ENCODE data around the gene DNAH6.

Gene DNAH6

GRCh38 chr2:84782717-84783442, 266.6 kb downstream of the DNAH6 start:
- H3K4me3 ChIP-seq (ENCODE audit: low read depth, low read length): no peak overlapping the region
- TF ChIP-seq CTCF (conservative IDR thresholded peaks at IDR 0.05; ENCODE audit: low read depth, low read length): no peak
- no peak for DNase-seq (ENCODE audit: low read depth)

GRCh38 chr2:84785950-84786349, 269.7 kb downstream of the DNAH6 start:
- TF ChIP-seq CTCF (conservative IDR thresholded peaks at IDR 0.05; ENCODE audit: low read depth, low read length): no peak
- DNase-seq (ENCODE audit: low read depth): no peak
- H3K4me3 ChIP-seq (ENCODE audit: low read depth, low read length): no peak overlapping the region

GRCh38 chr2:84786601-84787000, 270.3 kb downstream of the DNAH6 start:
- no peak overlapping the region for H3K4me3 ChIP-seq (ENCODE audit: low read depth, low read length)
- no peak for TF ChIP-seq CTCF (conservative IDR thresholded peaks at IDR 0.05; ENCODE audit: low read depth, low read length)
- no peak for DNase-seq (ENCODE audit: low read depth)

- no peak overlapping the region for H3K4me3 ChIP-seq (ENCODE audit: low read depth, low read length)
- no peak for TF ChIP-seq CTCF (conservative IDR thresholded peaks at IDR 0.05; ENCODE audit: low read depth, low read length)
Measured at GRCh38 chr2:84788027-84788426, 271.7 kb downstream of the DNAH6 start.

GRCh38 chr2:84788498-84788897, 272.2 kb downstream of the DNAH6 start:
- DNase-seq (ENCODE audit: low read depth): no peak
- TF ChIP-seq CTCF (conservative IDR thresholded peaks at IDR 0.05; ENCODE audit: low read depth, low read length): no peak
- H3K4me3 ChIP-seq (ENCODE audit: low read depth, low read length): no peak overlapping the region

More at GRCh38 chr2:84788027-84788426, 271.7 kb downstream of the DNAH6 start:
- DNase-seq (ENCODE audit: low read depth): no peak

GRCh38 chr2:84792856-84793522, 276.7 kb downstream of the DNAH6 start:
- no peak for DNase-seq (ENCODE audit: low read depth)
- TF ChIP-seq CTCF (conservative IDR thresholded peaks at IDR 0.05; ENCODE audit: low read depth, low read length): no peak
- H3K4me3 ChIP-seq (ENCODE audit: low read depth, low read length): no peak overlapping the region

- no peak for TF ChIP-seq CTCF (conservative IDR thresholded peaks at IDR 0.05; ENCODE audit: low read depth, low read length)
- no peak overlapping the region for H3K4me3 ChIP-seq (ENCODE audit: low read depth, low read length)
- DNase-seq (ENCODE audit: low read depth): no peak
Measured at GRCh38 chr2:84793641-84794040, 277.3 kb downstream of the DNAH6 start.
